ENCODE results near the gene C1orf216. TPM values are rescaled to one million over a fixed set of nuclear protein-coding genes. Genes with fewer than 3 reads are reported as not detected.

C1orf216 gene
- total and polyA plus RNA-seq, 10 of the 15 experiments (the other 5 are each of a cell fraction or from before 2014, with no cell fraction given): 2.9 to 17.2 (median 11.3) TPM

DNA sequence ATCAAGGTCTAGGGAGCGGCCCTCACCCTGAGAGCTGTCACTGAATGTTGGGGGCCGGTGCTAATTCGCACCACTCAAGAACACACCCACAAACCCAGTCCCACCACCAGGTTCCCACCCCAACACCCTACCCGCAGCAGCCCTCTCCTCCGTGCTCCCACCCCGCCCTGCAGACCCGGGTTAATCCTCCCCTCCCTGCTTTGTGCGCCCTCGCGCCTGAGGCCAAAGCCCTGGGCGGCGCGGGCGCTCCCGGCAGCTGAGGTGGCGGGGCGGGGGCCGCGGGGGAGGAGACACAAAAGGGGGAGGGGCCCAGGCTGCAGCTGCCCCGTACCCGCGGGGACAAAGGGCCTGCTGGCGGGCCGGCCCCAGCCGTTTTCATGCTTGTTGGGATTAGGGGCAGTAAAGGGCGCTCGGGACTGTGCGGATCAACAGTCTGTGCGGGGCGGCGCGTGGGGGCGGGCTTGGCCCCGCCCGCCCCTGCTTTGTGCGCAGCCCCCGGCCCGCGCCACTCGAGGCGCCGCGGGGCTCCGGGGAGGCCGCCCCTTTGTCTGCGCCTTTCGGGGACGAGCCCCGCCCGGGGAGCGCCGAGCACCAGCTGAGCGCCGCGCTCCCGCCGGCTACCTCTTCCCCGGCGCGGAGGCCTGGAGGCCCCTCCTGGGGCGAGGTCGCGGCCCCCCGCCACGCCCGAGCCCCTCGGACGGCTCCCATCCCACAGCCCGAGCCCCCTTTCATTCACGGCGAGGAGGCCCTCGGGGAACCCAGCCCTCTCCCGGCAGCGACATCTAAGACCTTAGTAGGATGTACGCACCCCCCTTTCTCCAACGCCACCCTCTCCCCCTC lies 10.9 kb downstream of the C1orf216 start:
- Histone ChIP-seq H3K27me3 (replicated peaks in 1 of 2; ENCODE audit: control insufficient read depth in 2 of 2, insufficient read depth in 2 of 2, low read length in 1 of 2) (peaks cover 3 to 5% of the 10 kb centered on the region in 2 experiments; a peak in 2 of 4 replicates), H2AFZ (ENCODE audit: control insufficient read depth, low read depth, low read length) (peak overlapping the region; percentile 19), H3K9me3 (replicated peaks; ENCODE audit: control insufficient read depth, insufficient read depth, low read length) (no peaks in the 10 kb centered on the region), H3K36me3 (ENCODE audit: control insufficient read depth in 2 of 2, insufficient read depth in 2 of 2, low read length in 1 of 2) (no peaks in the 10 kb centered on the region), H3K79me2 (ENCODE audit: control insufficient read depth, insufficient read depth, low read length) (no peaks in the 10 kb centered on the region), H3K9ac (ENCODE audit: control insufficient read depth, insufficient read depth, low read length) (no peak overlapping the region), H3K4me1 (ENCODE audit: control insufficient read depth, insufficient read depth, low read length) (no peaks in the 10 kb centered on the region), H3K27ac (ENCODE audit: control insufficient read depth, insufficient read depth) (no peak overlapping the region), H3K4me2 (ENCODE audit: control insufficient read depth, insufficient read depth) (peak overlapping the region; percentile 74), H3K4me3 (peak overlapping the region; percentile 57; the same call in 1 of the 2 replicates), H4K20me1 (ENCODE audit: control insufficient read depth, insufficient read depth) (no peaks in the 10 kb centered on the region)
- ChIA-PET RAD21 (ENCODE audit: unreplicated experiment) (no interaction called here), CTCF (interaction anchor here (1.4 kb wide), 1 partner anchor 8 kb away, joined by 8 read pairs; no protein-coding TSS in a partner anchor), SMC1A (ENCODE audit: uncharacterized antibody, unreplicated experiment) (no interaction called here), POLR2A (no interaction called here)
- in situ Hi-C loops (cut with MboI): no loop called here
- no TSS peak for BruUV-seq (replicated peaks)
- ATAC-seq: peak; percentile 69
- DNase-seq (ENCODE audit: low read depth, low spot score): no peak
- intact Hi-C loops (cut with micrococcal nuclease; ENCODE audit: unreplicated experiment): no loop called here
- 31% methylated on average over 27 of the region's 76 CpGs for WGBS (ENCODE audit: insufficient coverage, insufficient replicate concordance, low lambda C conversion rate, missing lambda C conversion rate)
- no peak for TF ChIP-seq SUPT20H (IDR thresholded peaks at IDR 0.05; ENCODE audit: borderline replicate concordance, control insufficient read depth, low read depth, low read length)
- TF ChIP-seq EGR1 (IDR thresholded peaks at IDR 0.05; ENCODE audit: borderline replicate concordance in 1 of 2, low read depth in 2 of 2, low read length in 2 of 2): 0 out of 3 replicates have a peak, but pooled peaks of 1 of the 2 experiments have one; percentile 16
- no peak for TF ChIP-seq SRF (IDR thresholded peaks at IDR 0.05; ENCODE audit: low read depth in 2 of 2, low read length in 2 of 2)
- TF ChIP-seq LARP7 (IDR thresholded peaks at IDR 0.05): 0 out of 2 replicates have a peak, but pooled peaks have one; percentile 19
- TF ChIP-seq, protein P1, sequence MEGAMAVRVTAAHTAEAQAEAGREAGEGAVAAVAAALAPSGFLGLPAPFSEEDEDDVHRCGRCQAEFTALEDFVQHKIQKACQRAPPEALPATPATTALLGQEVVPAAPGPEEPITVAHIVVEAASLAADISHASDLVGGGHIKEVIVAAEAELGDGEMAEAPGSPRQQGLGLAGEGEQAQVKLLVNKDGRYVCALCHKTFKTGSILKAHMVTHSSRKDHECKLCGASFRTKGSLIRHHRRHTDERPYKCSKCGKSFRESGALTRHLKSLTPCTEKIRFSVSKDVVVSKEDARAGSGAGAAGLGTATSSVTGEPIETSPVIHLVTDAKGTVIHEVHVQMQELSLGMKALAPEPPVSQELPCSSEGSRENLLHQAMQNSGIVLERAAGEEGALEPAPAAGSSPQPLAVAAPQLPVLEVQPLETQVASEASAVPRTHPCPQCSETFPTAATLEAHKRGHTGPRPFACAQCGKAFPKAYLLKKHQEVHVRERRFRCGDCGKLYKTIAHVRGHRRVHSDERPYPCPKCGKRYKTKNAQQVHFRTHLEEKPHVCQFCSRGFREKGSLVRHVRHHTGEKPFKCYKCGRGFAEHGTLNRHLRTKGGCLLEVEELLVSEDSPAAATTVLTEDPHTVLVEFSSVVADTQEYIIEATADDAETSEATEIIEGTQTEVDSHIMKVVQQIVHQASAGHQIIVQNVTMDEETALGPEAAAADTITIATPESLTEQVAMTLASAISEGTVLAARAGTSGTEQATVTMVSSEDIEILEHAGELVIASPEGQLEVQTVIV (IDR thresholded peaks at IDR 0.05; ENCODE audit: borderline replicate concordance, partially characterized antibody): no peak
- TF ChIP-seq BACH1 (IDR thresholded peaks at IDR 0.05; ENCODE audit: borderline replicate concordance): no peak
- no peak for TF ChIP-seq ZSCAN29 (IDR thresholded peaks at IDR 0.05)
- TF ChIP-seq HDGF (IDR thresholded peaks at IDR 0.05): no peak
- FAIRE-seq: no peak
